ENCODE data around the gene GARIN3.

DNA sequence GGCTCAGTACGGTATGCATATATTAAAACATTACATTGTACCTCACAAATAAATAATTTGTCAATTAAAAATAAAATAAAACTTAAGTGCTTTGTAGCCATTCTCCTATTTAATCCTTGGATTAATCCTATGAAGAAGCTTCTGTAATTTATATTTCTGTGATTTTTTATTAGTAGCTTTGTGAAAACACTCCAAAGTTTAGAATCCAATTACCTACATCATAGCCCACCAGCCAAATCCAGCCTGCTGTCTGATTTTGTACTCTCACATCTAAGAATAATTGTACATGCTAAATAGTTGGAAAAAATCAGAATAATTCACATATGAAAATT, 33.8 kb downstream of the GARIN3 start:
- TF ChIP-seq, protein P1, sequence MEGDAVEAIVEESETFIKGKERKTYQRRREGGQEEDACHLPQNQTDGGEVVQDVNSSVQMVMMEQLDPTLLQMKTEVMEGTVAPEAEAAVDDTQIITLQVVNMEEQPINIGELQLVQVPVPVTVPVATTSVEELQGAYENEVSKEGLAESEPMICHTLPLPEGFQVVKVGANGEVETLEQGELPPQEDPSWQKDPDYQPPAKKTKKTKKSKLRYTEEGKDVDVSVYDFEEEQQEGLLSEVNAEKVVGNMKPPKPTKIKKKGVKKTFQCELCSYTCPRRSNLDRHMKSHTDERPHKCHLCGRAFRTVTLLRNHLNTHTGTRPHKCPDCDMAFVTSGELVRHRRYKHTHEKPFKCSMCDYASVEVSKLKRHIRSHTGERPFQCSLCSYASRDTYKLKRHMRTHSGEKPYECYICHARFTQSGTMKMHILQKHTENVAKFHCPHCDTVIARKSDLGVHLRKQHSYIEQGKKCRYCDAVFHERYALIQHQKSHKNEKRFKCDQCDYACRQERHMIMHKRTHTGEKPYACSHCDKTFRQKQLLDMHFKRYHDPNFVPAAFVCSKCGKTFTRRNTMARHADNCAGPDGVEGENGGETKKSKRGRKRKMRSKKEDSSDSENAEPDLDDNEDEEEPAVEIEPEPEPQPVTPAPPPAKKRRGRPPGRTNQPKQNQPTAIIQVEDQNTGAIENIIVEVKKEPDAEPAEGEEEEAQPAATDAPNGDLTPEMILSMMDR (IDR thresholded peaks at IDR 0.05; ENCODE audit: insufficient read depth, low read length), result no peak
- TF ChIP-seq POLR2AphosphoS5 (IDR thresholded peaks at IDR 0.05; ENCODE audit: low read depth) (no peak), GABPA (IDR thresholded peaks at IDR 0.05; ENCODE audit: low read depth) (no peak), SPI1 (IDR thresholded peaks at IDR 0.05; ENCODE audit: borderline replicate concordance, low read depth) (no peak)
- TF ChIP-seq, protein P2, sequence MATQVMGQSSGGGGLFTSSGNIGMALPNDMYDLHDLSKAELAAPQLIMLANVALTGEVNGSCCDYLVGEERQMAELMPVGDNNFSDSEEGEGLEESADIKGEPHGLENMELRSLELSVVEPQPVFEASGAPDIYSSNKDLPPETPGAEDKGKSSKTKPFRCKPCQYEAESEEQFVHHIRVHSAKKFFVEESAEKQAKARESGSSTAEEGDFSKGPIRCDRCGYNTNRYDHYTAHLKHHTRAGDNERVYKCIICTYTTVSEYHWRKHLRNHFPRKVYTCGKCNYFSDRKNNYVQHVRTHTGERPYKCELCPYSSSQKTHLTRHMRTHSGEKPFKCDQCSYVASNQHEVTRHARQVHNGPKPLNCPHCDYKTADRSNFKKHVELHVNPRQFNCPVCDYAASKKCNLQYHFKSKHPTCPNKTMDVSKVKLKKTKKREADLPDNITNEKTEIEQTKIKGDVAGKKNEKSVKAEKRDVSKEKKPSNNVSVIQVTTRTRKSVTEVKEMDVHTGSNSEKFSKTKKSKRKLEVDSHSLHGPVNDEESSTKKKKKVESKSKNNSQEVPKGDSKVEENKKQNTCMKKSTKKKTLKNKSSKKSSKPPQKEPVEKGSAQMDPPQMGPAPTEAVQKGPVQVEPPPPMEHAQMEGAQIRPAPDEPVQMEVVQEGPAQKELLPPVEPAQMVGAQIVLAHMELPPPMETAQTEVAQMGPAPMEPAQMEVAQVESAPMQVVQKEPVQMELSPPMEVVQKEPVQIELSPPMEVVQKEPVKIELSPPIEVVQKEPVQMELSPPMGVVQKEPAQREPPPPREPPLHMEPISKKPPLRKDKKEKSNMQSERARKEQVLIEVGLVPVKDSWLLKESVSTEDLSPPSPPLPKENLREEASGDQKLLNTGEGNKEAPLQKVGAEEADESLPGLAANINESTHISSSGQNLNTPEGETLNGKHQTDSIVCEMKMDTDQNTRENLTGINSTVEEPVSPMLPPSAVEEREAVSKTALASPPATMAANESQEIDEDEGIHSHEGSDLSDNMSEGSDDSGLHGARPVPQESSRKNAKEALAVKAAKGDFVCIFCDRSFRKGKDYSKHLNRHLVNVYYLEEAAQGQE (IDR thresholded peaks at IDR 0.05; ENCODE audit: insufficient replicate concordance, low read depth), result no peak
